HepG2 (cell line): ENCODE data around the gene DLG2. TPM values are rescaled to one million over a fixed set of nuclear protein-coding genes. Genes with fewer than 3 reads are reported as not detected.

ENCODE experiments used
- BORCS8-MEF2B ChIP-seq: sonication (generic); formaldehyde crosslinking; IDR thresholded peaks from 2 replicates; pipeline ENCODE4 v1.8.0; 2022; ENCODE audit warnings: mild to moderate bottlenecking, missing genetic modification reagents
- CEBPB ChIP-seq: IDR thresholded peaks from 2 replicates; pipeline ENCODE4 v1.6.1; 2011; ENCODE audit warnings: low read depth, low read length, improper control_type of control experiment, borderline replicate concordance
- DMAP1 ChIP-seq: IDR thresholded peaks from 2 replicates; pipeline ENCODE4 v1.6.1; 2016
- FOXO1 ChIP-seq: sonication (generic); formaldehyde crosslinking; IDR thresholded peaks from 2 replicates; pipeline ENCODE4 v1.4.0; 2020; ENCODE audit warnings: missing genetic modification reagents
- MBD4 ChIP-seq: IDR thresholded peaks from 2 replicates; pipeline ENCODE4 v1.6.1; 2012; ENCODE audit warnings: low read length, inconsistent platforms, borderline replicate concordance
- SALL1 ChIP-seq: sonication (generic); formaldehyde crosslinking; IDR thresholded peaks from 2 replicates; pipeline ENCODE4 v1.8.0; 2022; ENCODE audit warnings: mild to moderate bottlenecking, missing genetic modification reagents
- SP5 ChIP-seq: IDR thresholded peaks from 2 replicates; pipeline ENCODE4 v1.6.1; 2016; ENCODE audit warnings: low read depth, borderline replicate concordance
- ZNF121 ChIP-seq: sonication (generic); formaldehyde crosslinking; IDR thresholded peaks from 2 replicates; pipeline ENCODE4 v1.5.0; 2020; ENCODE audit warnings: mild to moderate bottlenecking, missing genetic modification reagents
- ZNF143 ChIP-seq: sonication (generic); formaldehyde crosslinking; IDR thresholded peaks from 2 replicates; pipeline ENCODE4 v1.4.0; 2020; ENCODE audit warnings: missing genetic modification reagents
- ZNF292 ChIP-seq: sonication (generic); formaldehyde crosslinking; IDR thresholded peaks from 2 replicates; pipeline ENCODE4 v1.8.1; 2022; ENCODE audit warnings: mild to moderate bottlenecking, low read depth, missing genetic modification reagents, borderline replicate concordance
- ZNF629 ChIP-seq: sonication (generic); formaldehyde crosslinking; conservative IDR thresholded peaks from 2 replicates; pipeline ENCODE4 v1.5.0; 2020; ENCODE audit warnings: missing genetic modification reagents
- ZNF644 ChIP-seq: IDR thresholded peaks from 2 replicates; pipeline ENCODE4 v1.6.1; 2016; ENCODE audit warnings: low read depth
- polyA plus RNA-seq, 8 experiments: library from polyadenylated mRNA; depleted of rRNA in 3 of 8; stranded (reverse) in 7 of 8; unstranded in 1 of 8; fragments of >200 nt; fragmentation: Illumina TruSeq in 4 of 8; extraction: Trizol in 4 of 8; gene quantifications; 2 replicates each; pipeline versions ENCODE4 v1.2.1 to v1.2.3, GENCODE V29; 2011 to 2016; ENCODE audit warnings: low read depth in 4 of 8, missing spikeins in 1 of 8, mixed read lengths in 1 of 8; ENCODE audit not compliant: insufficient read depth in 1 of 8
- total RNA-seq, 5 experiments: library from RNA; depleted of rRNA; stranded (reverse); fragments of >200 nt; fragmentation: Illumina TruSeq; extraction: Trizol; gene quantifications; 2 replicates each; pipeline ENCODE4 v1.2.3, GENCODE V29; 2016; ENCODE audit warnings: low read depth in 1 of 5
- TF ChIP-seq, protein P1 (sequence below): IDR thresholded peaks from 2 replicates; pipeline ENCODE4 v1.6.1; 2016; ENCODE audit warnings: mild to moderate bottlenecking
- TF ChIP-seq, protein P2 (sequence below): IDR thresholded peaks from 2 replicates; pipeline ENCODE4 v1.6.1; 2016; ENCODE audit warnings: missing genetic modification reagents, missing compliant biosample characterization
- TF ChIP-seq, protein P3 (sequence below): sonication (generic); formaldehyde crosslinking; IDR thresholded peaks from 2 replicates; pipeline ENCODE4 v1.4.0; 2020; ENCODE audit warnings: low read depth, mild to moderate bottlenecking, missing genetic modification reagents
- TF ChIP-seq, protein P4 (sequence below): sonication (generic); formaldehyde crosslinking; IDR thresholded peaks from 2 replicates; pipeline ENCODE4 v1.5.1; 2020; ENCODE audit warnings: mild to moderate bottlenecking, missing genetic modification reagents, borderline replicate concordance
- TF ChIP-seq, protein P5 (sequence below), 2 experiments: fragments of 450-650 bp in 1 of 2; sonication (generic) in 1 of 2; formaldehyde crosslinking; IDR thresholded peaks; 2 replicates each; pipeline versions ENCODE4 v1.5.0 to v1.8.0; 2020 to 2022; ENCODE audit warnings: mild to moderate bottlenecking in 1 of 2, missing genetic modification reagents in 1 of 2
- TF ChIP-seq, protein P6 (sequence below): sonication (generic); formaldehyde crosslinking; IDR thresholded peaks from 2 replicates; pipeline ENCODE4 v1.4.0; 2020; ENCODE audit warnings: missing genetic modification reagents, borderline replicate concordance

Gene DLG2
- total and polyA plus RNA-seq, 2 of the 13 experiments (the other 11 are each of a cell fraction or from before 2014, with no cell fraction given) = 0.46 to 1.0 TPM

DNA sequence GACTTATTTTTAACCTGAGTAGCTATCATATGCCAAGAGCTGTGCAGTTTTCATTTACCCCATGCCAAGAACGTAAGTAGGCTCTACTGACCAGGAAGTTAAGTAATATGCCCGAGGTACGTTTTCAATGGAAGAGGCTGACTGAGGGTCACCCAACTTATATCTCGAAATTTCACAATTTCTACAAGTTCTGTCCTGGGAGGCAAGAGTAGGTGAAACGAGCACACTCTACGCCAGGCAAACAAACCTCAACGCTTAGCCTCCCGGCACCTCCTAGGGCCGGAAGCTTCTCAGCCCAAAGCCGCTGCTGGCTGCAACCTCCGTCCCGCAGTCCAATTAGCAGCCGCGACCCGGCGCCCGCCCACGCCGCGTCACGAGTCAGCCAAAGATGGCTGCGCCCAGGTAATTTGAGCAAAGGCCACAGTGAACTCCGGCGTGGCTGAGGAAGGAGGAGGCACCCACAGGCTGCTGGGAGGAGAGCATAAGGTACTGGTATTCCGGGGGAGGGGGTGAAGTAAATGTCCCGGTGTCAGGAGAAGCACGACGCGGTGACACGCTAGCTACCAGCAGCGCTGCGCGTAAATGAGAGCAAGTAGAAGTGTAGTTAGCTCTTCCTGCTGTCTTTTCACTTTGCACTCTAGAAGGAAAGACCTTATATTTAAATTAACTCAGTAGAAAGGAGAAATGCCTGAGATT lies 20.6 kb upstream of the DLG2 start, which contains the start of gene TMEM126A (continued):
- TF ChIP-seq, protein P1, sequence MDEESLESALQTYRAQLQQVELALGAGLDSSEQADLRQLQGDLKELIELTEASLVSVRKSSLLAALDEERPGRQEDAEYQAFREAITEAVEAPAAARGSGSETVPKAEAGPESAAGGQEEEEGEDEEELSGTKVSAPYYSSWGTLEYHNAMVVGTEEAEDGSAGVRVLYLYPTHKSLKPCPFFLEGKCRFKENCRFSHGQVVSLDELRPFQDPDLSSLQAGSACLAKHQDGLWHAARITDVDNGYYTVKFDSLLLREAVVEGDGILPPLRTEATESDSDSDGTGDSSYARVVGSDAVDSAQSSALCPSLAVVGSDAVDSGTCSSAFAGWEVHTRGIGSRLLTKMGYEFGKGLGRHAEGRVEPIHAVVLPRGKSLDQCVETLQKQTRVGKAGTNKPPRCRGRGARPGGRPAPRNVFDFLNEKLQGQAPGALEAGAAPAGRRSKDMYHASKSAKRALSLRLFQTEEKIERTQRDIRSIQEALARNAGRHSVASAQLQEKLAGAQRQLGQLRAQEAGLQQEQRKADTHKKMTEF (CRISPR knock-in tag) = peak; percentile 49; the same call in 1 of the 2 replicates
- TF ChIP-seq, protein P2, sequence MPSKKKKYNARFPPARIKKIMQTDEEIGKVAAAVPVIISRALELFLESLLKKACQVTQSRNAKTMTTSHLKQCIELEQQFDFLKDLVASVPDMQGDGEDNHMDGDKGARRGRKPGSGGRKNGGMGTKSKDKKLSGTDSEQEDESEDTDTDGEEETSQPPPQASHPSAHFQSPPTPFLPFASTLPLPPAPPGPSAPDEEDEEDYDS (CRISPR knock-in tag) = peak; percentile 89
- TF ChIP-seq, protein P3, sequence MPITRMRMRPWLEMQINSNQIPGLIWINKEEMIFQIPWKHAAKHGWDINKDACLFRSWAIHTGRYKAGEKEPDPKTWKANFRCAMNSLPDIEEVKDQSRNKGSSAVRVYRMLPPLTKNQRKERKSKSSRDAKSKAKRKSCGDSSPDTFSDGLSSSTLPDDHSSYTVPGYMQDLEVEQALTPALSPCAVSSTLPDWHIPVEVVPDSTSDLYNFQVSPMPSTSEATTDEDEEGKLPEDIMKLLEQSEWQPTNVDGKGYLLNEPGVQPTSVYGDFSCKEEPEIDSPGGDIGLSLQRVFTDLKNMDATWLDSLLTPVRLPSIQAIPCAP (CRISPR knock-in tag) = no peak
- TF ChIP-seq ZNF629 (0 out of 2 replicates have a peak, but pooled peaks have one; percentile 25), ZNF143 (CRISPR knock-in tag) (peak; percentile 81), MBD4 (no peak; the same call in 1 of the 2 replicates), ZNF121 (CRISPR knock-in tag) (no peak), FOXO1 (CRISPR knock-in tag) (peak; percentile 43; the same call in 1 of the 2 replicates), CEBPB (peak; percentile 29; the same call in 1 of the 2 replicates), SALL1 (CRISPR knock-in tag) (peak; percentile 86; the same call in 1 of the 2 replicates), DMAP1 (CRISPR knock-in tag) (peak; percentile 86; the same call in 1 of the 2 replicates), BORCS8-MEF2B (CRISPR knock-in tag) (peak; percentile 40; the same call in 1 of the 2 replicates), ZNF292 (CRISPR knock-in tag) (0 out of 2 replicates have a peak, but pooled peaks have one; percentile 36), ZNF644 (CRISPR knock-in tag) (no peak), SP5 (CRISPR knock-in tag) (no peak)
- TF ChIP-seq, protein P4, sequence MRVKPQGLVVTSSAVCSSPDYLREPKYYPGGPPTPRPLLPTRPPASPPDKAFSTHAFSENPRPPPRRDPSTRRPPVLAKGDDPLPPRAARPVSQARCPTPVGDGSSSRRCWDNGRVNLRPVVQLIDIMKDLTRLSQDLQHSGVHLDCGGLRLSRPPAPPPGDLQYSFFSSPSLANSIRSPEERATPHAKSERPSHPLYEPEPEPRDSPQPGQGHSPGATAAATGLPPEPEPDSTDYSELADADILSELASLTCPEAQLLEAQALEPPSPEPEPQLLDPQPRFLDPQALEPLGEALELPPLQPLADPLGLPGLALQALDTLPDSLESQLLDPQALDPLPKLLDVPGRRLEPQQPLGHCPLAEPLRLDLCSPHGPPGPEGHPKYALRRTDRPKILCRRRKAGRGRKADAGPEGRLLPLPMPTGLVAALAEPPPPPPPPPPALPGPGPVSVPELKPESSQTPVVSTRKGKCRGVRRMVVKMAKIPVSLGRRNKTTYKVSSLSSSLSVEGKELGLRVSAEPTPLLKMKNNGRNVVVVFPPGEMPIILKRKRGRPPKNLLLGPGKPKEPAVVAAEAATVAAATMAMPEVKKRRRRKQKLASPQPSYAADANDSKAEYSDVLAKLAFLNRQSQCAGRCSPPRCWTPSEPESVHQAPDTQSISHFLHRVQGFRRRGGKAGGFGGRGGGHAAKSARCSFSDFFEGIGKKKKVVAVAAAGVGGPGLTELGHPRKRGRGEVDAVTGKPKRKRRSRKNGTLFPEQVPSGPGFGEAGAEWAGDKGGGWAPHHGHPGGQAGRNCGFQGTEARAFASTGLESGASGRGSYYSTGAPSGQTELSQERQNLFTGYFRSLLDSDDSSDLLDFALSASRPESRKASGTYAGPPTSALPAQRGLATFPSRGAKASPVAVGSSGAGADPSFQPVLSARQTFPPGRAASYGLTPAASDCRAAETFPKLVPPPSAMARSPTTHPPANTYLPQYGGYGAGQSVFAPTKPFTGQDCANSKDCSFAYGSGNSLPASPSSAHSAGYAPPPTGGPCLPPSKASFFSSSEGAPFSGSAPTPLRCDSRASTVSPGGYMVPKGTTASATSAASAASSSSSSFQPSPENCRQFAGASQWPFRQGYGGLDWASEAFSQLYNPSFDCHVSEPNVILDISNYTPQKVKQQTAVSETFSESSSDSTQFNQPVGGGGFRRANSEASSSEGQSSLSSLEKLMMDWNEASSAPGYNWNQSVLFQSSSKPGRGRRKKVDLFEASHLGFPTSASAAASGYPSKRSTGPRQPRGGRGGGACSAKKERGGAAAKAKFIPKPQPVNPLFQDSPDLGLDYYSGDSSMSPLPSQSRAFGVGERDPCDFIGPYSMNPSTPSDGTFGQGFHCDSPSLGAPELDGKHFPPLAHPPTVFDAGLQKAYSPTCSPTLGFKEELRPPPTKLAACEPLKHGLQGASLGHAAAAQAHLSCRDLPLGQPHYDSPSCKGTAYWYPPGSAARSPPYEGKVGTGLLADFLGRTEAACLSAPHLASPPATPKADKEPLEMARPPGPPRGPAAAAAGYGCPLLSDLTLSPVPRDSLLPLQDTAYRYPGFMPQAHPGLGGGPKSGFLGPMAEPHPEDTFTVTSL = no peak; the same call in 1 of the 2 replicates
- TF ChIP-seq, protein P5, sequence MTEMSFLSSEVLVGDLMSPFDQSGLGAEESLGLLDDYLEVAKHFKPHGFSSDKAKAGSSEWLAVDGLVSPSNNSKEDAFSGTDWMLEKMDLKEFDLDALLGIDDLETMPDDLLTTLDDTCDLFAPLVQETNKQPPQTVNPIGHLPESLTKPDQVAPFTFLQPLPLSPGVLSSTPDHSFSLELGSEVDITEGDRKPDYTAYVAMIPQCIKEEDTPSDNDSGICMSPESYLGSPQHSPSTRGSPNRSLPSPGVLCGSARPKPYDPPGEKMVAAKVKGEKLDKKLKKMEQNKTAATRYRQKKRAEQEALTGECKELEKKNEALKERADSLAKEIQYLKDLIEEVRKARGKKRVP (CRISPR knock-in tag; IDR thresholded peaks at IDR 0.05) = peak in 1 of 2 experiments; percentile 57; a peak in 1 of 4 replicates
- TF ChIP-seq, protein P6, sequence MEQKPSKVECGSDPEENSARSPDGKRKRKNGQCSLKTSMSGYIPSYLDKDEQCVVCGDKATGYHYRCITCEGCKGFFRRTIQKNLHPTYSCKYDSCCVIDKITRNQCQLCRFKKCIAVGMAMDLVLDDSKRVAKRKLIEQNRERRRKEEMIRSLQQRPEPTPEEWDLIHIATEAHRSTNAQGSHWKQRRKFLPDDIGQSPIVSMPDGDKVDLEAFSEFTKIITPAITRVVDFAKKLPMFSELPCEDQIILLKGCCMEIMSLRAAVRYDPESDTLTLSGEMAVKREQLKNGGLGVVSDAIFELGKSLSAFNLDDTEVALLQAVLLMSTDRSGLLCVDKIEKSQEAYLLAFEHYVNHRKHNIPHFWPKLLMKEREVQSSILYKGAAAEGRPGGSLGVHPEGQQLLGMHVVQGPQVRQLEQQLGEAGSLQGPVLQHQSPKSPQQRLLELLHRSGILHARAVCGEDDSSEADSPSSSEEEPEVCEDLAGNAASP (CRISPR knock-in tag) = peak; percentile 39; the same call in 1 of the 2 replicates
